ENCODE measurements around the gene RPA1. TPM values are rescaled to one million over a fixed set of nuclear protein-coding genes. Genes with fewer than 3 reads are reported as not detected.

Gene RPA1
- total RNA-seq, 2 experiments from 2014 or later: 189 to 197 TPM

DNA sequence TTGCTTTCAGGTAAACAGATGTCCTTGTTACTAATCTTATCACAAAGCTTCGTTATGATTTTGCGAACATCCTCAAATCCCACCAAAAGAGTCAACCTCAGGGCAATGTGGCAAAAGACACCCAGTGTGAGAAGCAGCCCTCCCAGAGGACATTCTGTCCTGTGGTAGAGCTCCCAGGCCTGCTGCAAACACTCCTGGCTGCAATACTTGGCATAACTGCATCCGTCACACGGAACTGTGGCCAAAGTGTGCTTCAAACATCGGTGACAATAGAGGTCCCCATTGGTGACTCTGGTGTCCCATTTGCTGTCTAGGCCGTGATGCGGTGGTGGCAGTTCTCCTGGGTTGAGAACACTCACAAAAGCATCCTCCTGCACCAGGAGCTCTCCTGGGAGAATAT is 29.6 kb upstream of the RPA1 start:
- peaks cover 36% of the 10 kb centered on the region for H3K36me3 Mint-ChIP-seq (ENCODE audit: low read depth)
- POLR2A ChIA-PET: no interaction called here
- no peaks in the 10 kb centered on the region for H3K27me3 Mint-ChIP-seq
- no peak overlapping the region for H3K4me3 Mint-ChIP-seq
- no peak for ATAC-seq
- H3K4me1 Mint-ChIP-seq (ENCODE audit: low read depth): peaks cover 10% of the 10 kb centered on the region
- CTCF ChIA-PET: interaction anchor here (1.9 to 2.0 kb wide), 2 partner anchors 36 to 79 kb away, joined by 5 read pairs; no protein-coding TSS in a partner anchor
- no peaks in the 10 kb centered on the region for H3K9me3 Mint-ChIP-seq
- TF ChIP-seq, protein P1, sequence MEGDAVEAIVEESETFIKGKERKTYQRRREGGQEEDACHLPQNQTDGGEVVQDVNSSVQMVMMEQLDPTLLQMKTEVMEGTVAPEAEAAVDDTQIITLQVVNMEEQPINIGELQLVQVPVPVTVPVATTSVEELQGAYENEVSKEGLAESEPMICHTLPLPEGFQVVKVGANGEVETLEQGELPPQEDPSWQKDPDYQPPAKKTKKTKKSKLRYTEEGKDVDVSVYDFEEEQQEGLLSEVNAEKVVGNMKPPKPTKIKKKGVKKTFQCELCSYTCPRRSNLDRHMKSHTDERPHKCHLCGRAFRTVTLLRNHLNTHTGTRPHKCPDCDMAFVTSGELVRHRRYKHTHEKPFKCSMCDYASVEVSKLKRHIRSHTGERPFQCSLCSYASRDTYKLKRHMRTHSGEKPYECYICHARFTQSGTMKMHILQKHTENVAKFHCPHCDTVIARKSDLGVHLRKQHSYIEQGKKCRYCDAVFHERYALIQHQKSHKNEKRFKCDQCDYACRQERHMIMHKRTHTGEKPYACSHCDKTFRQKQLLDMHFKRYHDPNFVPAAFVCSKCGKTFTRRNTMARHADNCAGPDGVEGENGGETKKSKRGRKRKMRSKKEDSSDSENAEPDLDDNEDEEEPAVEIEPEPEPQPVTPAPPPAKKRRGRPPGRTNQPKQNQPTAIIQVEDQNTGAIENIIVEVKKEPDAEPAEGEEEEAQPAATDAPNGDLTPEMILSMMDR (IDR thresholded peaks at IDR 0.05): no peak
- H3K27ac Mint-ChIP-seq: no peak overlapping the region
- intact Hi-C loops (cut with micrococcal nuclease): no loop called here
- DNase-seq: no peak

DNA sequence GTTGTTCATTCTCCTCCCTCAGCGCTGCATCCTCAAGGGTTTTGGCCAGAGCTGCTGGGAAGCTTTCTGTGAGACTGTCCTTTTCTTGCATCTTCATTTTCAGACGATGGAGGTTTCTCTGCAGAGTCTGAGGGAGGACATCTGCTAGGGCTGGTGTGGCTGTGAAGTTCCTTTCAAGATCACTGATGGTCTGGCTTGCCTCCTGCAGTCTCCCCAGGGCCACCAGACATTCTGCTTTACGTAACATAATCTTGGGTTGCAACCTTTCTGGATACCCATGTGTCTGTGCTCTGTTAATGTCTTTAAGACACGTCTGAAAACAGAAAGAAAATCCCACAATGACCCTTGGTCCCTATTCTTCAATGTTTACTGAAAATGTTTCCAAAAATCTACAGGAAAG is 29.1 kb upstream of the RPA1 start:
- no peak overlapping the region for H3K4me3 Mint-ChIP-seq
- no peaks in the 10 kb centered on the region for H3K9me3 Mint-ChIP-seq
- H3K4me1 Mint-ChIP-seq (ENCODE audit: low read depth): peaks cover 10% of the 10 kb centered on the region
- intact Hi-C loops (cut with micrococcal nuclease): no loop called here
- H3K36me3 Mint-ChIP-seq (ENCODE audit: low read depth): peaks cover 36% of the 10 kb centered on the region
- DNase-seq: no peak
- ChIA-PET POLR2A (no interaction called here), CTCF (interaction anchor here (1.9 to 2.0 kb wide), 2 partner anchors 36 to 80 kb away, joined by 5 read pairs; no protein-coding TSS in a partner anchor)
- ATAC-seq: no peak
- H3K27me3 Mint-ChIP-seq: no peaks in the 10 kb centered on the region
- TF ChIP-seq, protein P1 (IDR thresholded peaks at IDR 0.05): no peak
- H3K27ac Mint-ChIP-seq: no peak overlapping the region

DNA sequence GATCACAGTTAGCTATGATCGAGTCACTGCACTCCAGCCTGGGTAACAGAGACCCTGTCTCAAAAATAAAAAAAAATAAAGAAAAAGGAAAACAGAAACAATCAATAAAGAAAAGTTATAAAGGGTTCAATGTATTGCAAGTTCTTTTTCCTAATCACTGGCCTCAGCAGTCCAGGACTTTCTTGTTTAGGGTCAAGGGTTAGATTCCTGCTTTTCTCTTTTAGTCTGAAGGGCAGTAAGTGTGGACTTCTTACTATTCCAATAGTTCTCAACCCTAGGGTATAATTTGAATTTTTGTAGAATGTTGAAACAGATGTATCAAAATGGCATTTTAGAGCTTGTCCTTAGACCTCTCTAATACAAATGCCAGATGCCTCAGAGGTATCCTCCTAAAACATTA is 27.4 kb upstream of the RPA1 start:
- Mint-ChIP-seq H3K27ac (no peak overlapping the region), H3K4me1 (ENCODE audit: low read depth) (peaks cover under 1% of the 10 kb centered on the region), H3K27me3 (no peaks in the 10 kb centered on the region), H3K36me3 (ENCODE audit: low read depth) (peaks cover 27% of the 10 kb centered on the region), H3K9me3 (no peaks in the 10 kb centered on the region), H3K4me3 (no peak overlapping the region)
- DNase-seq: no peak
- CTCF ChIA-PET: no interaction called here
- intact Hi-C loops (cut with micrococcal nuclease): no loop called here
- ATAC-seq: no peak
- POLR2A ChIA-PET: interaction anchor here (1.0 kb wide), 1 partner anchor 32 kb away, joined by 3 read pairs; no protein-coding TSS in a partner anchor
- TF ChIP-seq, protein P1 (IDR thresholded peaks at IDR 0.05): no peak

DNA sequence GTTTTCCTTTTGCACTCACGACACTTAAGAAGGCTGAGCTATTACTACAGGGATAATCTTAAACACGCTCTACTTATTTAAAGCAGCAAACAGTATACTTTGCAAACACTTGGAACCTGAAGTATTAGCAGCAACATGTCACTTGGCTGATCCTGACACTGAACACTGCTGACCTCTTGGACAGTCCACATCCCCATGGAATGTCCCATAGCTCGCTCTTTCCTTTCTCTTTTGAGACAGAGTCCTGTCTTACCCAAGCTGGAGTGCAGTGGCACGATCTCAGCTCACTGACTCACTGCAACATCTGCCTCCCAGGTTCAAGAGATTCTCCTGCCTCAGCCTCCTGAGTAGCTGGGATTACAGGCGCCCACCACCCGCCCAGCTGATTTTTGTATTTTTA is 26.5 kb upstream of the RPA1 start:
- Mint-ChIP-seq H3K36me3 (ENCODE audit: low read depth) (peaks cover 29% of the 10 kb centered on the region), H3K27me3 (no peaks in the 10 kb centered on the region), H3K9me3 (no peaks in the 10 kb centered on the region), H3K4me3 (no peak overlapping the region), H3K27ac (no peak overlapping the region), H3K4me1 (ENCODE audit: low read depth) (no peaks in the 10 kb centered on the region)
- TF ChIP-seq, protein P1 (IDR thresholded peaks at IDR 0.05): no peak
- no peak for ATAC-seq
- no peak for DNase-seq
- ChIA-PET CTCF (no interaction called here), POLR2A (interaction anchor here (0.6 kb wide), 2 partner anchors 106 to 189 kb away, joined by 3 read pairs; no protein-coding TSS in a partner anchor)
- intact Hi-C loops (cut with micrococcal nuclease): no loop called here

DNA sequence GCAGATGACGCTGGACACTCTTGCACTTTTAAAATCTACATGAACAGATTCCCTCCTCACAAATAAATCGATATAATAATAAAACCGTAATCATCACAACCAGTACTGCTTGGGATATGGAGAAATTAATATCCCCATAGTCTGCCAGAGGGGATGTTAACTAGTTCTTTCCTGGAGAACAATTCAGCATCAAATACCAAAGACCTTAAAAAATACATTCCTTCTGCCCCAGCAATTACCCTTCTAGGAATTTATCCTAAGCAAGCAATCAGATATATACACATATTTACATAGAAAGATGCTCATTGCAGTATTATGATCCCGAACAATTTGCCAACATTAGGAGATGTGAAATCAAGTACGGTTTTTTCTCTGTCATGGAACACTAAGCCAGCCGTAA is 21.9 kb upstream of the RPA1 start:
- TF ChIP-seq, protein P1 (IDR thresholded peaks at IDR 0.05): no peak
- ATAC-seq (no peak), DNase-seq (no peak)
- Mint-ChIP-seq H3K9me3 (no peaks in the 10 kb centered on the region), H3K4me1 (ENCODE audit: low read depth) (no peaks in the 10 kb centered on the region), H3K27ac (no peak overlapping the region), H3K4me3 (no peak overlapping the region), H3K36me3 (ENCODE audit: low read depth) (peaks cover 13% of the 10 kb centered on the region), H3K27me3 (no peaks in the 10 kb centered on the region)
- intact Hi-C loops (cut with micrococcal nuclease): no loop called here
- POLR2A ChIA-PET: no interaction called here
- CTCF ChIA-PET: no interaction called here

Data from activated CD8-positive, alpha-beta T cell treated with anti-CD3 and anti-CD28 coated beads for 36 hours (primary cell).